Esophagus (tissue), 2 donors: ENCODE measurements around the gene SH3BP4. TPM values are rescaled to one million over a fixed set of nuclear protein-coding genes. Genes with fewer than 3 reads are reported as not detected.

Experiments used
- H3K27ac ChIP-seq, 2 donors: one replicate each; pipeline ENCODE4 v1.5.1; 2013; ENCODE audit warnings: low read depth in 2 of 2, mild to moderate bottlenecking in 2 of 2, inconsistent platforms in 1 of 2, low read length in 1 of 2, moderate library complexity in 1 of 2
- H3K27me3 ChIP-seq, 2 donors: one replicate each; pipeline ENCODE4 v1.6.1; 2013; ENCODE audit warnings: low read length in 2 of 2, control low read depth in 1 of 2, mild to moderate bottlenecking in 1 of 2; ENCODE audit not compliant: insufficient read depth in 2 of 2, control insufficient read depth in 1 of 2
- H3K36me3 ChIP-seq, 2 donors: one replicate each; pipeline ENCODE4 v1.6.1; 2013; ENCODE audit warnings: low read length in 1 of 2; ENCODE audit not compliant: control insufficient read depth in 2 of 2, insufficient read depth in 2 of 2
- H3K4me1 ChIP-seq, 2 donors: one replicate each; pipeline ENCODE4 v1.6.1; 2013; ENCODE audit warnings: low read length in 1 of 2; ENCODE audit not compliant: control insufficient read depth in 2 of 2, insufficient read depth in 2 of 2
- H3K4me3 ChIP-seq, 2 donors: one replicate each; pipeline ENCODE4 v1.5.1; 2013; ENCODE audit warnings: low read length in 2 of 2, mild to moderate bottlenecking in 2 of 2, low read depth in 1 of 2, moderate library complexity in 1 of 2
- H3K9me3 ChIP-seq, 2 donors: one replicate each; pipeline ENCODE4 v1.6.1; 2013; ENCODE audit warnings: mild to moderate bottlenecking in 2 of 2, low read depth in 1 of 2, low read length in 1 of 2, moderate library complexity in 1 of 2; ENCODE audit not compliant: control insufficient read depth in 2 of 2, insufficient read depth in 1 of 2
- WGBS, 2 donors: extraction: QIAGEN DNeasy Blood & Tissue Kit; methylation state at CpG; one replicate each; pipeline ENCODE4 v1.1.7; 2013; 5-methylcytosine and 5-hydroxymethylcytosine counted together
- polyA plus RNA-seq, 2 donors: library from polyadenylated mRNA; stranded (reverse); fragments of 200-250 nt; gene quantifications; one replicate each; pipeline ENCODE4 v1.2.3, GENCODE V29; 2013
- donor health status: healthy with polysubstance abuse.
- donor health status: Bipolar disorder and iron deficiency.

The SH3BP4 gene
- polyA plus RNA-seq, 2 donors: 4.4 to 5.5 TPM

DNA sequence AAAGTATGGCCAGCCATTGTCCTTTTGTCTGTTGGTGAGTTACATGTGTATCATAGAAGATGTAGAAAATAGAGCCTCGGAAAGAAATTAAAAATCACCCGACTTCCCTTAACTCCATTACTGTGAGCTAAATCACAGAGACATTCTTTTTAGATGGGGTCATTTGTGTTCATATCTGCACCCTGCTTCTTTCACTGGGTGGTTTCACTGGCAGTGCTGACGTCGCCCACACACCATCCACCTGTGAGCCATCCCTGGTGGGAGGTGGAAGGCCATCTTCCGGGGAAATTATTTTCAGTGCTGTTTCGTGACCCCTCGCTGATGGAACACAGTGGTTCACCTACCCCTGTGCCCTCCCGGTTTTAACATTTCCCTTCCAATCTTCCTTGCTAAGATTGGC is 21.2 kb downstream of the SH3BP4 start:
- 76 to 88% methylated on average over 8 of the region's 8 CpGs for WGBS, 2 donors
- Histone ChIP-seq H3K27me3 (no peaks in the 10 kb centered on the region), H3K9me3 (no peaks in the 10 kb centered on the region), H3K4me1 (peaks cover 8 to 9% of the 10 kb centered on the region in 2 donors), H3K4me3 (no peak overlapping the region), H3K36me3 (no peaks in the 10 kb centered on the region), H3K27ac (no peak overlapping the region)

DNA sequence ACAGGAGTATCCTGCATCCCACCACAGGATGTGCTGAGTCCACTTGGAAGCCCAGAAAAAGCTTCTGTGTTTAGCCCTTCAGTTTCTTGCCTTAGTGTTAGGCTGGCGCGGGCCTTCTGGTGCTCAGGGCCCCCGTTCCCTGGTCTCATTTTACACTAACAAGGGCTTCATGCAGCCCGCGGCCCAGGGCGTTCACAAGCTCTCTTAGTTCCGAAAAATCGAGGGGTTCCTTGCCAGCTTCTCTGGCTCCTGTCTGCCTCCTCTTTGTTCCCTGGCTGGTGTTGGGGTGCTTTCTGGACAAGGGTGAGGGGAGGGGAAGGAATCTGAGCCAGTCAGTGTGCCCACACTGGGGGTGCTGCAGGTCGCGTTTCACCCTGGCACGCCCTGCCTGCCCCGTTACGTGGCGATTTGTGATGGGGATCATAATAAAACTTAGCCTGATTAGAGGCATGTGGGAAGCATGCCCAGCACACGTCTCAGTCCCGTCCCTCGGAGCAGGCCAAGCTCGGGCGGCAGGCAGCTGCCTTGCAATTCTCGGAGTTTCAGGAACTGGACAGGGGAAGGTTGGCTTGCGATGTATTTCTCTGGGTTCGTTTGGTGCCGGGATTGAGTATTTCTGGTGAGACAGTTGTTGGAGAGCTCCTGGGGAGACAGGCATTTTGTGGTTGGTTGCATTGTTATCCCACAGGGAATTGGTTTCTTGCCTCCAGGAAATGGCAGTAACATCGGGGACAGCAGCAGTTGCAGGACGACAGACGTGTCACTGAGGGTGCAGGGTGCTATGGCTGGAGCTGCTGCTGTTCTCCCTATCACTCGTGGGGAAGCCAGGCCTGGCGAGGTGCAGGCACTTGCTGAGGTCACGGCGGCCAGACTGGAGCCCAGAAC is 22.9 kb downstream of the SH3BP4 start:
- Histone ChIP-seq H3K27ac (no peak overlapping the region), H3K36me3 (no peaks in the 10 kb centered on the region)

DNA sequence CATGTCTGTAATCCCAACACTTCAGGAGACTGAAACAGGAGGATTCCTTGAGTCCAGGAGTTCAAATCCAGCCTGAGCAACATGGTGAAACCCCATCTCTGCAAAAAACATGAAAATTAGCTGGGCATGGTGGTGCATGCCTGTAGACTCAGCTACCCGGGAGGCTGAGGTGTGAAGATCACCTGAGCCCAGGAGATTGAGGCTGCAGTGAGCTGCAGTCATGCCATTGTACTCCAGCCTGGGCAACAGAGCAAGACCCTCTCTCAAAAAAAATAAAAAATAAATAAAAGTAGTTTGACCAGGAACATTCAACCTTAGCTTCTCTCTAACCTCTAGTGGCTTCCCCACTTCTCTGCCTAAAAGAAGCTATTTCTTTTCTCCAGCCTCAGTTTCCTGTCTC is 23.8 kb downstream of the SH3BP4 start:
- H3K4me1 ChIP-seq: peaks cover 8 to 14% of the 10 kb centered on the region in 2 donors
- no peaks in the 10 kb centered on the region for H3K27me3 ChIP-seq
- H3K36me3 ChIP-seq: no peaks in the 10 kb centered on the region
- 71 to 94% methylated on average over 1 of the region's 1 CpG for WGBS, 2 donors
- H3K4me3 ChIP-seq: no peak overlapping the region
- no peaks in the 10 kb centered on the region for H3K9me3 ChIP-seq
- no peak overlapping the region for H3K27ac ChIP-seq

More for the DNA sequence above, 22.9 kb downstream of the SH3BP4 start:
- H3K27me3 ChIP-seq: no peaks in the 10 kb centered on the region
- peaks cover 12 to 14% of the 10 kb centered on the region in 2 donors for H3K4me1 ChIP-seq
- WGBS, 2 donors: 50 to 63% methylated on average over 30 of the region's 30 CpGs
- no peak overlapping the region for H3K4me3 ChIP-seq
- no peaks in the 10 kb centered on the region for H3K9me3 ChIP-seq

DNA sequence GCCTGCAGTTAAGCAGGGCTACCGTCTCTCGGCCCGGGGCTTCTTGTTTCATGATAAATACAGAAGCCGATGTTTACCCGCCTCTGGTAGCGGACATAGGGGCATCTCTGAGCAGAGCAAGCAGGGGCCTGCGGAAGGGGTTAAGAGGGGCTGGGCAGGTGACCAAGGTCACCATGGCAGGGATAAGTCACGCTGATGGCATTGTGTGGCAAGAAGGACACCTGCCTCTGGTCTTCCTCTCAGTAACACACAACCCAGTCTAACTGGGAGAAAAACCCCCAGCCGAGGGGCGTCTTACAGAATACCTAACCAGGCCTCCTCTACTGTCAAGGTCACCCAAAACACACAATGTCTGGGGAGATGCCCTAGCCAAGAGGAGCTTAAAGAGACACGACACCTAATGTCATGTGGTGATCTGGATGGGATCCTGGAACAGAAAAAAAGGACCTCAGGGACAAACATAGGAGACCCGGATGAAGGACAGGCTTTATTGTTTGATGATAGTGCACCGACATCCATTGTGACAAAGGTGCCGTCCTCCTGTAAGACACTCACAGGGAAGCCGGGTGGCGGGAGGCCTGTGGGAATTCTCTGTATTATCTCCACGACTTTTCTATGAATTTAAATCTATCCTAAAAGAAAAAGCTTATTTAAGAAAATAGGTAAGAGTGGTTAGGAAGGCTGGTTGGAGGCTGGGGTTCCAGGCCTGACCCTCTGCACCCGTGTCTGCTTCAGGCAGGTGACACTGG is 24.8 kb downstream of the SH3BP4 start:
- Histone ChIP-seq H3K4me3 (no peak overlapping the region), H3K36me3 (no peaks in the 10 kb centered on the region), H3K27me3 (no peaks in the 10 kb centered on the region), H3K9me3 (no peaks in the 10 kb centered on the region), H3K27ac (no peak overlapping the region), H3K4me1 (peaks cover 12 to 14% of the 10 kb centered on the region in 2 donors)
- WGBS, 2 donors: 80 to 91% methylated on average over 18 of the region's 18 CpGs

DNA sequence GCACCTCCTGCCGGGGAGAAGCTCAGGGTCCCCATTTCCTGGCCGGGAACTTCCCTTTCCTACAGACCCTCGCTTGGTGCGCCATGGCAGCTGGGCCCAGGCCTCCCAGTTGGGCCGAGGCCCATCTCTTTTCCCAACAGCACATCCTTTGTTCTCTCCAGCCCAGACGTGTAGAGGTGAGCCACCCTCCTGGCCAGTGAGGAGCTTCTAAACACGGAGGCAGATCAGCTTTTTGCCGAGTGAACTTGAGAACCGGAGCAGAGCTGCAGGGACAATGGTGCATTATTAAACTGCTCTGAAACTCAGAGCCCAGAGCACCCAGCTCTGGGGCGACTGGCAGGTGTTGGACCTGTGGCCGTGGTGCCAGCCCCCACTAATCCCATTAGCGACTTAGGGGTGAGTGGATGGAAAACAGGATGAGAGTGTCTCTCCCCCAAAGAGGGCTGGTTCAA is 25.4 kb downstream of the SH3BP4 start:
- peaks cover 12 to 14% of the 10 kb centered on the region in 2 donors for H3K4me1 ChIP-seq
- 72 to 87% methylated on average over 12 of the region's 12 CpGs for whole genome bisulfite sequencing, 2 donors
- H3K27ac ChIP-seq: no peak overlapping the region
- H3K36me3 ChIP-seq: no peaks in the 10 kb centered on the region
- no peaks in the 10 kb centered on the region for H3K27me3 ChIP-seq
- H3K4me3 ChIP-seq: no peak overlapping the region
- H3K9me3 ChIP-seq: no peaks in the 10 kb centered on the region

DNA sequence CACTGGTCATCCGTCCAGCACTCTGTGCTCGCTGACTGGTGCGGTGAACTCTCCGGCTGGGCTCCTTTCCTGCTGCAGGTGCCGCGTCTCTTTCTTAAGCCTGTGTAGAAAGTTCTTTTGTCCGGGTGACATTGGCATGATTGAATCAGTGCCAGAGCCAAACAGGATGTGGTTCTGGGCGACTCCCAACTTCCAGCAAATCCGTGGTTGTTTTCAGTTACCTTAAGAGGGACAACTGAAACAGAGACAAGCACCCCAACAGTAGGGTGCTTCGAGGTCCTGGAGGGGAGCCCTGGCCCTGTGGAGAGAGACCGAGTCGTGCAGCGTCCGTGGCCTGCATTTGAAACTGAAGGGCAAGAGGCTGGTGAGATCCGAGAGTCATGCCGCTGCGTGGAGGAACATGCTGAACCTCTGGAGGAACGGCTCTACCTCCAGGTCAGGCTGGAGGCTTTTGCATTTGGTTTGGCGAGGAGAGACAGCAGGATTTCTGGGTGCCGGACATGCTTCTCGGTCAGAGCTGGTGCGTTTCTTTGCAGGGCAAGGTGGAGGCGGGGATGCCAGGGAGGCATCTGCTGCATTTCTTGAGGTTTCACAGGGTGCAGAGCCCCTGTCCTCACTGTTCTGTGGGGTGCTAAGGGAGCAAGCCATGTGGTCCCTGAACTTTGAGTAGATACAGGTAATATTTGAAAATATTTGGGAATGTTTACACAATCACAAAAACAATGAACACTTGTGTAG is 26.8 kb downstream of the SH3BP4 start:
- WGBS, 2 donors: 40 to 42% methylated on average over 23 of the region's 23 CpGs
- no peaks in the 10 kb centered on the region for H3K36me3 ChIP-seq
- H3K27ac ChIP-seq: peak overlapping the region; percentile 35 to 52
- H3K4me3 ChIP-seq: no peak overlapping the region
- H3K27me3 ChIP-seq: no peaks in the 10 kb centered on the region
- H3K9me3 ChIP-seq: no peaks in the 10 kb centered on the region
- peaks cover 12 to 14% of the 10 kb centered on the region in 2 donors for H3K4me1 ChIP-seq

DNA sequence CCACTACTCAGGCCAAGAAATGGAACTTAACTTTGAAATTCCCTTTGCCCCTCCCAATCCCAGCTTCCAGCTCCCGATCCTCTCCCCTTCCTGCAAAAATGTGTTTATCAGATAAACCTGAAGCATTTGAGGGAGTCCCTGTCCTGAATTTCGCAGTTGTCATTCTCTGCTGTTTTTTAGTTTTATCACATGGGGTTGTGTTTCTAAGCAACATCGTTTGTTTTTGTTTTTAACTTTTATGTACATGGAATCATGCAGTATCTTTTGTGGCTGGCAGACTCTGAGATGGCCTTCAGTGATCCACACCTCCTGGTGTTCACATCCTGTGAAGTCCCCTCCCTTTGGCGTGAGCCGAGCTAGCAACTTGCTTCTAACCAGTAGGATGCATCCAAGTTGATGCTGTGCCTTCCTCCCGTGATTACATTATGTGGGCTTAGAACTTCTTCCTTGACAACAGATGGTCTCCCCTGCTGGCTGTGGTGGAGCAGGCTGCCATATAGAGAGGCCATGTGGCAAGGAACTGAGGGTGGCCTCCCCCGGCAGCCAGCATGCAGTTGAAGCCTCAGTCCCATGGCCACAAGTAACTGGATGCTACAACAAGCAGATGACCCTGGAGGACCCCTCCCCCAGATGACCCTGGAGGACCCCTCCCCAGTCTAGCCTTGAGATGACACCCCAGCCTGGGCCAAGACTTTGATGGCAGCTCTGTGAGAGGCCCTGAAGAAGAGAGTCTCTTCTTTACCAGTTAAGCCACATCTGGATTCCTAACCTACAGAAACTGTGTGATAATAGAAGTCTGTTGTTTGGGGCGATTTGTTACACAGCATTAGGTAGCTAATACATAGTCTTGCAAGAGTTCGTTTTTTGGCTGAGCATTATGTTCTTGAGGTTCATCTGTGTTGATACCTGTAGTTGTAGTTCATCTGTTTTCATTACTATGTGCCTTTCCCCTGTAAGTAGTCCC is 27.7 kb downstream of the SH3BP4 start:
- 71 to 76% methylated on average over 9 of the region's 9 CpGs for WGBS, 2 donors
- Histone ChIP-seq H3K4me1 (peaks cover 12% of the 10 kb centered on the region in 2 donors), H3K36me3 (no peaks in the 10 kb centered on the region), H3K27me3 (no peaks in the 10 kb centered on the region), H3K9me3 (no peaks in the 10 kb centered on the region), H3K4me3 (no peak overlapping the region), H3K27ac (peak overlapping the region; percentile 20 to 35)

DNA sequence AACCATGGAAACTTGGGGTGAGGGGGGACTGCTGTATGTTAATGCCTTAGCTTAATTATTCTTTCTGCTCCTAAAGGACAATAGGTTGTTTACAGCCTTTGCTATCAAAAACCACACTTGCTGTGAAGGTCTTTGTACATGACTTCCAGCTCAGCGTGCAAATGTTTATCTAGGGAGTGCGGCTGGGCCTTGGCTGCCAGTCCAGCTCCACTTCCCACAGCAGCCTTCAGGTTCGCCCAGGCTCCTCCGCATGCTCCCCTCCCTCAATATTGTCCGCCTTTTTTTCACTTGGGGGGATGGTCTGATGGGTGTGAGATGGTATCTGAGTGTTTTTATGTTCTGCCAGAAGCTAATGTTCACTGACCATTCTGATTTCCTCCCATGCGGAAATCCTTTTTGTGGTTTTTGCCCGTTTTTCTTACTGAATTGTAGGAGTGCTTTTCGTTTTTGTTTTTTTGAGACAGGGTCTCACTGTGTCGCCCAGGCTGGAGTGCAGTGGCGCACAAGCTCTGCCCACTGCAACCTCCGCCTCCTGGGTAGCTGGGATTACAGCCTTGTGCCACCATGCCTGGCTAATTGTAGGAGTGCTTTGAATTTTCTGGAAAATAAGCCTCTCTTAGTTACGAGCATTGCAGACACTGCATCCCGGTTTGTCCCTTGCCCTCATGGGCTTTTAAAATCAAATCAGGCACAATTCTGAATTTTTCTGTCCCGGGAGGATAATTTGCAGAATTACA is 28.8 kb downstream of the SH3BP4 start:
- peak overlapping the region; percentile 29 to 43 for H3K27ac ChIP-seq
- WGBS, 2 donors: 48 to 71% methylated on average over 14 of the region's 14 CpGs

More for the DNA sequence above, 28.8 kb downstream of the SH3BP4 start:
- peaks cover 12% of the 10 kb centered on the region in 2 donors for H3K4me1 ChIP-seq
- H3K27me3 ChIP-seq: no peaks in the 10 kb centered on the region
- H3K36me3 ChIP-seq: no peaks in the 10 kb centered on the region
- H3K9me3 ChIP-seq: no peaks in the 10 kb centered on the region
- no peak overlapping the region for H3K4me3 ChIP-seq
